Transverse colon (tissue), 4 donors: Measurements from ENCODE around the gene OTC. TPM values are rescaled to one million over a fixed set of nuclear protein-coding genes. Genes with fewer than 3 reads are reported as not detected.

ENCODE experiments used
- DNase-seq: peaks from one replicate; pipeline ENCODE4 v3.0.0-alpha.2; 2019
- H3K27ac ChIP-seq, 4 donors: fragments of 200-600 bp; sonication (generic); 2 replicates each; pipeline ENCODE4 v1.5.1; 2016 to 2018; ENCODE audit warnings: inconsistent platforms in 4 of 4
- H3K27me3 ChIP-seq: fragments of 200-600 bp; sonication (generic); 2 replicates; pipeline ENCODE4 v1.5.1; 2017; ENCODE audit warnings: inconsistent platforms
- H3K36me3 ChIP-seq, 4 donors: fragments of 200-600 bp; sonication (generic); 2 replicates each; pipeline ENCODE4 v1.5.1; 2017 to 2019; ENCODE audit warnings: inconsistent platforms in 4 of 4
- H3K4me1 ChIP-seq, 4 donors: fragments of 200-600 bp; sonication (generic); 2 replicates each; pipeline ENCODE4 v1.5.1; 2017 to 2020; ENCODE audit warnings: inconsistent platforms in 4 of 4
- H3K4me3 ChIP-seq, 4 donors: fragments of 200-600 bp; sonication (generic); 1 replicate in 1 of 4; 2 replicates in 3 of 4; pipeline versions ENCODE4 v1.5.1 to v1.6.1; 2017 to 2019; ENCODE audit warnings: inconsistent platforms in 4 of 4
- H3K9me3 ChIP-seq, 2 donors: fragments of 200-600 bp; sonication (generic); 2 replicates each; pipeline ENCODE4 v1.5.1; 2017 to 2019; ENCODE audit warnings: inconsistent platforms in 2 of 2
- EP300 ChIP-seq: sonication (generic); formaldehyde crosslinking; IDR thresholded peaks from one replicate; pipeline ENCODE4 v1.6.1; 2017; ENCODE audit warnings: antibody characterized with exemption, low read depth
- POLR2A ChIP-seq: fragments of 450-650 bp; IDR thresholded peaks from one replicate; pipeline ENCODE4 v1.6.1; 2016; ENCODE audit warnings: antibody characterized with exemption, mild to moderate bottlenecking, moderate library complexity
- POLR2AphosphoS5 ChIP-seq, 3 donors: sonication (generic); formaldehyde crosslinking; IDR thresholded peaks; one replicate each; pipeline ENCODE4 v1.6.1; 2016; ENCODE audit warnings: antibody characterized with exemption in 3 of 3
- WGBS, 2 donors: methylation state at CpG; one replicate each; pipeline ENCODE4 v1.1.5; 2018; ENCODE audit warnings: low coverage in 1 of 2; 5-methylcytosine and 5-hydroxymethylcytosine counted together
- in situ Hi-C, 4 donors: fragments of 200-750 bp; cut with MboI; loops; one replicate each; pipeline versions ENCODE4 v1.15.0 to v1.15.1; 2017; ENCODE audit warnings: low sequenced_read_pairs in 3 of 4, low pct_ligation_motif_present in 1 of 4, low pct_unique_long_range_greater_than_20kb in 1 of 4
- intact Hi-C: fragments of 100-400 bp; cut with DNase I; formaldehyde crosslinking; loops from one replicate; pipeline ENCODE4 v1.15.1; 2023; ENCODE audit warnings: low total_unique reads
- total RNA-seq, 4 donors: library from RNA; depleted of rRNA; stranded (reverse); fragments of >200 nt; gene quantifications; one replicate each; pipeline ENCODE4 v1.1.0, GENCODE V29; 2016
- TF ChIP-seq, protein P1 (sequence below), 5 experiments: fragments of 200-600 bp in 3 of 5; fragments of 450-650 bp in 2 of 5; sonication (generic) in 3 of 5; IDR thresholded peaks; 1 replicate in 2 of 5; 2 replicates in 3 of 5; pipeline ENCODE4 v1.5.1; 2016 to 2017; ENCODE audit warnings: antibody characterized with exemption in 5 of 5, inconsistent platforms in 3 of 5, mild to moderate bottlenecking in 2 of 5, moderate library complexity in 1 of 5

OTC gene
- total RNA-seq, 4 donors from 2014 or later, result 0.95 to 1.4 TPM; not detected in 2

DNA sequence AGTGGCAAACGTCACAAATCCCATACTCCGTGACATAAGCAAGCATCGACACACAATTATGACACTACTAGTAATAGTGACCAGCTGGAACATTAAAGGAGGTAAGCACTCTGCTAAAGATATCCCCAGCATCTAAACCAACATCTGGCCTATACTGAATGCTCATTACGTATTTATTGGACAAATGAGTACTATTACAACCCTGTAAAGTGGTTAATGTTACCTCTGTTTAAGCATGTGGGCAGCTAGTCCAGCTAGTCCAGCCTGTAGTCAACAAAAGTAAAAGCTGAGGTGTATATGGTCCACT, 24.7 kb upstream of the OTC start:
- in situ Hi-C loops, result no loop called here
- Histone ChIP-seq H3K4me1 (peaks cover 0 to 14% (median 0%) of the 10 kb centered on the region in 4 donors), H3K27ac (peak overlapping the region; percentile 85 to 94 (median 89)), H3K36me3 (no peaks in the 10 kb centered on the region), H3K9me3 (no peaks in the 10 kb centered on the region), H3K27me3 (no peaks in the 10 kb centered on the region), H3K4me3 (peak overlapping the region in 2 of 4 donors; percentile 76 to 81)
- intact Hi-C loops, result no loop called here
- WGBS, 2 donors, result 20 to 50% methylated on average over 1 to 4 of the region's 4 CpGs
- DNase-seq, result no peak
- TF ChIP-seq, protein P1, sequence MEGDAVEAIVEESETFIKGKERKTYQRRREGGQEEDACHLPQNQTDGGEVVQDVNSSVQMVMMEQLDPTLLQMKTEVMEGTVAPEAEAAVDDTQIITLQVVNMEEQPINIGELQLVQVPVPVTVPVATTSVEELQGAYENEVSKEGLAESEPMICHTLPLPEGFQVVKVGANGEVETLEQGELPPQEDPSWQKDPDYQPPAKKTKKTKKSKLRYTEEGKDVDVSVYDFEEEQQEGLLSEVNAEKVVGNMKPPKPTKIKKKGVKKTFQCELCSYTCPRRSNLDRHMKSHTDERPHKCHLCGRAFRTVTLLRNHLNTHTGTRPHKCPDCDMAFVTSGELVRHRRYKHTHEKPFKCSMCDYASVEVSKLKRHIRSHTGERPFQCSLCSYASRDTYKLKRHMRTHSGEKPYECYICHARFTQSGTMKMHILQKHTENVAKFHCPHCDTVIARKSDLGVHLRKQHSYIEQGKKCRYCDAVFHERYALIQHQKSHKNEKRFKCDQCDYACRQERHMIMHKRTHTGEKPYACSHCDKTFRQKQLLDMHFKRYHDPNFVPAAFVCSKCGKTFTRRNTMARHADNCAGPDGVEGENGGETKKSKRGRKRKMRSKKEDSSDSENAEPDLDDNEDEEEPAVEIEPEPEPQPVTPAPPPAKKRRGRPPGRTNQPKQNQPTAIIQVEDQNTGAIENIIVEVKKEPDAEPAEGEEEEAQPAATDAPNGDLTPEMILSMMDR (IDR thresholded peaks at IDR 0.05), result no peak
- TF ChIP-seq POLR2A (no peak), EP300 (no peak), POLR2AphosphoS5 (IDR thresholded peaks at IDR 0.05) (no peak)

GRCh38 chrX:38332505-38332904, 19.9 kb upstream of the OTC start:
- intact Hi-C loops, result no loop called here
- no peaks in the 10 kb centered on the region for H3K27me3 ChIP-seq
- TF ChIP-seq POLR2AphosphoS5 (IDR thresholded peaks at IDR 0.05), result no peak
- TF ChIP-seq, protein P1 (IDR thresholded peaks at IDR 0.05), result no peak
- TF ChIP-seq EP300, result no peak
- no peak for TF ChIP-seq POLR2A
- no peaks in the 10 kb centered on the region for H3K36me3 ChIP-seq
- no peak for DNase-seq
- H3K9me3 ChIP-seq, result no peaks in the 10 kb centered on the region
- peaks cover 0 to 20% (median 0%) of the 10 kb centered on the region in 4 donors for H3K4me1 ChIP-seq
- no peak overlapping the region for H3K27ac ChIP-seq
- H3K4me3 ChIP-seq, result no peak overlapping the region
- in situ Hi-C loops, result no loop called here

GRCh38 chrX:38335382-38335781, 17.0 kb upstream of the OTC start:
- intact Hi-C loops, result no loop called here

GRCh38 chrX:38336538-38337240, 15.7 kb upstream of the OTC start:
- Histone ChIP-seq H3K36me3 (no peaks in the 10 kb centered on the region), H3K4me3 (no peak overlapping the region), H3K27ac (peak overlapping the region; percentile 37 to 63 (median 46)), H3K4me1 (peaks cover 0 to 14% (median 0%) of the 10 kb centered on the region in 4 donors), H3K27me3 (no peaks in the 10 kb centered on the region), H3K9me3 (no peaks in the 10 kb centered on the region)
- DNase-seq, result peak; percentile 47
- intact Hi-C loops (no loop called here), in situ Hi-C loops (no loop called here)
- WGBS, 2 donors, result 41 to 48% methylated on average over 2 to 5 of the region's 5 CpGs
- TF ChIP-seq POLR2A (no peak), POLR2AphosphoS5 (IDR thresholded peaks at IDR 0.05) (peak in 1 of 3 donors; percentile 14), EP300 (no peak)

More at GRCh38 chrX:38335382-38335781, 17.0 kb upstream of the OTC start:
- in situ Hi-C loops, result no loop called here
- no peak overlapping the region for H3K27ac ChIP-seq
- no peaks in the 10 kb centered on the region for H3K9me3 ChIP-seq
- no peaks in the 10 kb centered on the region for H3K27me3 ChIP-seq
- TF ChIP-seq POLR2AphosphoS5 (IDR thresholded peaks at IDR 0.05) (no peak), EP300 (no peak), POLR2A (no peak)
- TF ChIP-seq, protein P1 (IDR thresholded peaks at IDR 0.05), result peak in 1 of 5 experiments; percentile 19
- peaks cover 0 to 14% (median 0%) of the 10 kb centered on the region in 4 donors for H3K4me1 ChIP-seq
- no peak overlapping the region for H3K4me3 ChIP-seq
- no peaks in the 10 kb centered on the region for H3K36me3 ChIP-seq
- DNase-seq, result no peak

GRCh38 chrX:38341442-38341841, 11.0 kb upstream of the OTC start:
- Histone ChIP-seq H3K9me3 (no peaks in the 10 kb centered on the region), H3K36me3 (no peaks in the 10 kb centered on the region), H3K4me3 (no peak overlapping the region), H3K27ac (no peak overlapping the region), H3K4me1 (peaks cover 0 to 16% (median 0%) of the 10 kb centered on the region in 4 donors), H3K27me3 (no peaks in the 10 kb centered on the region)
- WGBS, 2 donors, result 23 to 40% methylated on average over 3 of the region's 3 CpGs
- TF ChIP-seq, protein P1 (IDR thresholded peaks at IDR 0.05), result no peak
- TF ChIP-seq POLR2AphosphoS5 (IDR thresholded peaks at IDR 0.05) (no peak), EP300 (no peak), POLR2A (no peak)
- DNase-seq, result no peak
- in situ Hi-C loops (no loop called here), intact Hi-C loops (no loop called here)
